Muscle of arm (tissue), 12 donors: ENCODE measurements around the gene FAM89B. TPM values are rescaled to one million over a fixed set of nuclear protein-coding genes. Genes with fewer than 3 reads are reported as not detected.
A peak's percentile ranks its signal among the peaks of the same experiment; 100 is the strongest.
"Not testable (repeated sequence)": the region's sequence is repeated elsewhere in the genome, so short reads cannot be mapped to it uniquely, and the experiment has no call there.

ENCODE experiments used
- DNase-seq: peaks from one replicate; pipeline ENCODE4 v3.0.0-alpha.2; 2013
- polyA plus RNA-seq, 12 donors: library from polyadenylated mRNA; unstranded; fragments of 120-200 nt; gene quantifications; one replicate each; pipeline ENCODE4 v1.2.1, GENCODE V29; 2013; ENCODE audit not compliant: insufficient read length in 12 of 12

FAM89B gene
- polyA plus RNA-seq, 12 donors, result 22.5 to 55.2 (median 29.4) TPM; not detected in 1

GRCh38 chr11:65554057-65554818 is 18.1 kb upstream of the FAM89B start:
- no peak for DNase-seq

- no peak for DNase-seq
These were observed 17.4 kb upstream of the FAM89B start for GRCh38 chr11:65554842-65555430.

- DNase-seq, result no peak
These were observed 16.6 kb upstream of the FAM89B start for GRCh38 chr11:65555693-65556231.

- no peak for DNase-seq
These were observed 15.7 kb upstream of the FAM89B start for GRCh38 chr11:65556470-65557279.

- no peak for DNase-seq
These were observed 14.9 kb upstream of the FAM89B start for GRCh38 chr11:65557280-65558001.

GRCh38 chr11:65558002-65558929 is 14.1 kb upstream of the FAM89B start, which contains the start of gene LTBP3:
Gene LTBP3, minus strand, starts transcription at chr11:65558359. Its CDS starts 400 bp downstream, at chr11:65557959.
- peak; percentile 88 for DNase-seq

- no peak for DNase-seq
These were observed 13.3 kb upstream of the FAM89B start for GRCh38 chr11:65558930-65559509.

GRCh38 chr11:65559535-65559934 is 12.8 kb upstream of the FAM89B start:
- DNase-seq, result no peak

GRCh38 chr11:65559951-65560537 is 12.3 kb upstream of the FAM89B start:
- DNase-seq, result no peak

- peak; percentile 70 for DNase-seq
These were observed 11.6 kb upstream of the FAM89B start for GRCh38 chr11:65560555-65561418.

GRCh38 chr11:65562020-65562419 is 10.3 kb upstream of the FAM89B start:
- no peak for DNase-seq

- DNase-seq, result no peak
These were observed 9.6 kb upstream of the FAM89B start for GRCh38 chr11:65562788-65563187.

GRCh38 chr11:65563601-65564000 is 8.7 kb upstream of the FAM89B start:
- no peak for DNase-seq

GRCh38 chr11:65564879-65565559 is 7.3 kb upstream of the FAM89B start:
- not testable (repeated sequence) for DNase-seq

GRCh38 chr11:65565624-65566453 is 6.5 kb upstream of the FAM89B start:
- no peak for DNase-seq

GRCh38 chr11:65569164-65569972 is 3.0 kb upstream of the FAM89B start:
- no peak for DNase-seq
